Fibroblast of lung (primary cell): Measurements from ENCODE around the gene OR11H12.
"Not testable (repeated sequence)": the region's sequence is repeated elsewhere in the genome, so short reads cannot be mapped to it uniquely, and the experiment has no call there.

ENCODE experiments used
- EZH2 ChIP-seq: IDR thresholded peaks from 2 replicates; pipeline ENCODE4 v1.5.1; 2012; ENCODE audit warnings: low read length, control low read depth, mild to moderate bottlenecking; ENCODE audit errors: missing control alignments
- TF ChIP-seq, protein P1 (sequence below), 2 donors: IDR thresholded peaks in 1 of 2; conservative IDR thresholded peaks in 1 of 2; 1 replicate in 1 of 2; 2 replicates in 1 of 2; pipeline ENCODE4 v1.5.1; 2011 to 2012; ENCODE audit warnings: low read length in 2 of 2, control low read depth in 1 of 2, inconsistent platforms in 1 of 2, low read depth in 1 of 2, mild to moderate bottlenecking in 1 of 2

DNA sequence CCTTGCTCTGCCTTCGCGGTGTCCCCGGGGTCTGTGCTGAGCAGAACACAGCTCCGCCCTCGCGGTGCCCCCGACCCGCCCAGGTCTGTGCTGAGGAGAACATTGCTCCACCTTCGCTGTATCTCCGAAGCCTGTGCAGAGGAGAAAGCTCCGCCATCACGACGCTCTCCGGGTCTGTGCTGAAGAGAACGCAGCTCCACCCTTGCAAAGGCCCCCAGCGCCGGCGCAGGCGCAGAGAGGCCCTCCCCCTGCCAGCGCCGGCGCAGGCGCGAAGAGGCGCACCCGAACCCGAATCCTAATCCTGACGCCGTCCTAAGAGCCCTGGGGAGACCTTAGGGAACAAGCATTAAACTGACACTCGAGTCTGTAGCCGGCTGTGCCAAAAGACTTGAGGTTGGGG lies 18.0 kb upstream of the OR11H12 start:
- TF ChIP-seq, protein P1, sequence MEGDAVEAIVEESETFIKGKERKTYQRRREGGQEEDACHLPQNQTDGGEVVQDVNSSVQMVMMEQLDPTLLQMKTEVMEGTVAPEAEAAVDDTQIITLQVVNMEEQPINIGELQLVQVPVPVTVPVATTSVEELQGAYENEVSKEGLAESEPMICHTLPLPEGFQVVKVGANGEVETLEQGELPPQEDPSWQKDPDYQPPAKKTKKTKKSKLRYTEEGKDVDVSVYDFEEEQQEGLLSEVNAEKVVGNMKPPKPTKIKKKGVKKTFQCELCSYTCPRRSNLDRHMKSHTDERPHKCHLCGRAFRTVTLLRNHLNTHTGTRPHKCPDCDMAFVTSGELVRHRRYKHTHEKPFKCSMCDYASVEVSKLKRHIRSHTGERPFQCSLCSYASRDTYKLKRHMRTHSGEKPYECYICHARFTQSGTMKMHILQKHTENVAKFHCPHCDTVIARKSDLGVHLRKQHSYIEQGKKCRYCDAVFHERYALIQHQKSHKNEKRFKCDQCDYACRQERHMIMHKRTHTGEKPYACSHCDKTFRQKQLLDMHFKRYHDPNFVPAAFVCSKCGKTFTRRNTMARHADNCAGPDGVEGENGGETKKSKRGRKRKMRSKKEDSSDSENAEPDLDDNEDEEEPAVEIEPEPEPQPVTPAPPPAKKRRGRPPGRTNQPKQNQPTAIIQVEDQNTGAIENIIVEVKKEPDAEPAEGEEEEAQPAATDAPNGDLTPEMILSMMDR (conservative IDR thresholded peaks at IDR 0.05 in 1 of 2, IDR thresholded peaks at IDR 0.05 in 1 of 2; ENCODE audit: low read depth in 1 of 2, low read length in 2 of 2): not testable (repeated sequence)
- TF ChIP-seq EZH2: not testable (repeated sequence)
